SK-N-MC (cell line): Measurements from ENCODE around the gene DERA.

Experiments
- DNase-seq: peaks from one replicate; pipeline ENCODE4 v3.0.0-alpha.2; 2011; ENCODE audit warnings: low read depth, low spot score
- H3K27ac ChIP-seq: fragments of 200-600 bp; sonication (generic); 2 replicates; pipeline ENCODE4 v1.5.1; 2016; ENCODE audit warnings: mixed run types
- H3K36me3 ChIP-seq: fragments of 200-600 bp; sonication (generic); 2 replicates; pipeline ENCODE4 v1.6.1; 2017; ENCODE audit warnings: antibody characterized with exemption, low read length, mixed read lengths; ENCODE audit not compliant: insufficient read depth
- H3K4me3 ChIP-seq: fragments of 200-600 bp; sonication (generic); 2 replicates; pipeline ENCODE4 v1.5.1; 2016
- H3K9ac ChIP-seq: fragments of 200-600 bp; sonication (generic); 2 replicates; pipeline ENCODE4 v1.8.0; 2017; ENCODE audit warnings: mixed run types, mixed read lengths; ENCODE audit not compliant: insufficient read length
- H3K9me3 ChIP-seq: fragments of 200-600 bp; sonication (generic); 2 replicates; pipeline ENCODE4 v1.6.1; 2017; ENCODE audit warnings: low read depth, mild to moderate bottlenecking, antibody characterized with exemption, low read length, moderate library complexity, mixed read lengths
- EZH2 ChIP-seq: fragments of 200-600 bp; sonication (generic); IDR thresholded peaks from one replicate; pipeline ENCODE4 v1.6.1; 2017; ENCODE audit warnings: antibody characterized with exemption
- FOXP2 ChIP-seq: optimal IDR thresholded peaks from 2 replicates; pipeline ENCODE3; 2011; ENCODE audit warnings: mild to moderate bottlenecking, moderate library complexity; ENCODE audit not compliant: insufficient read depth; ENCODE audit errors: extremely low read length, control extremely low read depth
- POLR2AphosphoS5 ChIP-seq: IDR thresholded peaks from 2 replicates; pipeline ENCODE4 v1.6.1; 2012; ENCODE audit warnings: mild to moderate bottlenecking, low read depth, low read length, borderline replicate concordance

DERA gene

DNA sequence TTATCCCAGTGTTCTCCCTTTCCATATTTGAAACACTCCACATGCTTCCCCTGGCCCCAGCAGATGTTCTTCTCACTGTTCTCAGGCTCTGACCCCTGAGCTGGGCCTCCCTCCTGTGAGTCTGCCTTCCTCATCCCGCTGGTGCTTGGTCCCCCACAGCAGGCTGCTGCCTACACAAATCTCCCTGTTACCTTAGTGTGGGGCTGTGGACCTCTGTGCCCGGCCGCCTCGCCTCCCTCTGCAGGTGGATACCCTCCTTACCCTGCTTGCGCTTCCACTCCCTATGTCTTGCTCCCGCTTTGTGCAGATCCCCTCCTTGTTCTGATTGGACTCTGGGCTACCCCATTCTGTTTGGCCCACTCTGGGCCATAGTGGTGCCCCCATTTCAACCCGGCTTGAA lies 6.9 kb downstream of the DERA start:
- no peak overlapping the region for H3K27ac ChIP-seq
- no peaks in the 10 kb centered on the region for H3K9me3 ChIP-seq
- DNase-seq = no peak
- no peak overlapping the region for H3K9ac ChIP-seq
- no peaks in the 10 kb centered on the region for H3K36me3 ChIP-seq
- H3K4me3 ChIP-seq = no peak overlapping the region
- no peak for TF ChIP-seq FOXP2
- TF ChIP-seq POLR2AphosphoS5 = no peak
- no peak for TF ChIP-seq EZH2

DNA sequence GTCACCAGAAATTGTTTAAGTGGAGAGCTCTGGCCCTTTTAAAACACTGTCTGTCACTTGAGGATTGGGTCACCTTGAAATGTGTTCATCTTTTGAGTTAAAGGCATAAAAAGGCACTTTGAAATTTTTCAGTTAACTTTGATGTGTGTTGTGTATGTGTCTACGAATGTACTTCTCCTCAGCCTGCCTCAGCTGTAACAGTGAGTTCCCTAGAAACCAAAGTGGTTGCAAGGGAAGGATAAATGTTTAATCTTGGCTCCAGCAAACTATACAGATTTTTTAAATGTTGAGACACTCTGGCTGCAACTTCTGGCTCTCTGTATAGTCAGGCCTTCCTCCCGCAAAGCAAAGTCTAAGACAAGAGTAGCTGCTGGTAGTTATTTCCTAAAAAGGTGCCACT lies 8.3 kb downstream of the DERA start:
- H3K9me3 ChIP-seq = no peaks in the 10 kb centered on the region
- TF ChIP-seq POLR2AphosphoS5 = no peak
- no peak for TF ChIP-seq EZH2
- TF ChIP-seq FOXP2 = no peak
- H3K9ac ChIP-seq = no peak overlapping the region
- no peak for DNase-seq
- no peak overlapping the region for H3K4me3 ChIP-seq
- no peaks in the 10 kb centered on the region for H3K36me3 ChIP-seq
- no peak overlapping the region for H3K27ac ChIP-seq

DNA sequence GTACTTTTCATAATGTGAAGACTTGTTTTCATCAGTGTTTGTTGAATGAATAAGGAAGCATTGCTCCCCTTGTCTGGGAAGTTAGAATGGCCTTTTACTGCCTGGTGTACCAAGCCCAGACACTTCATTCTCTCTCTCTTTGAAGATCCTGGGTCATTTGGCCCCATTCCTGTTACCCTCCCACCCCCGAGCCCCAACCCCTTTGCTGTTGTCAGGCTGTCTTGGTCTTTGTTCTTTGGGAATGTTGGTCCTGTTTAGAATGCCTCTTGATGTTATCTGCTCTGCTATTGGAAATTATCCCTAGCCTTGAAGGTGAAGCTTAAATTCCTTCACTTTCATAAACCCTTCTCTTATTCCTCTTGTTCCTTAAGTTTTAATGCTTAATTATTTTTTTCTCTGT lies 13.8 kb downstream of the DERA start:
- DNase-seq = no peak
- no peak overlapping the region for H3K9ac ChIP-seq
- no peaks in the 10 kb centered on the region for H3K9me3 ChIP-seq
- no peaks in the 10 kb centered on the region for H3K36me3 ChIP-seq
- H3K4me3 ChIP-seq = no peak overlapping the region
- H3K27ac ChIP-seq = no peak overlapping the region
- TF ChIP-seq EZH2 = no peak
- TF ChIP-seq FOXP2 = no peak
- TF ChIP-seq POLR2AphosphoS5 = no peak

DNA sequence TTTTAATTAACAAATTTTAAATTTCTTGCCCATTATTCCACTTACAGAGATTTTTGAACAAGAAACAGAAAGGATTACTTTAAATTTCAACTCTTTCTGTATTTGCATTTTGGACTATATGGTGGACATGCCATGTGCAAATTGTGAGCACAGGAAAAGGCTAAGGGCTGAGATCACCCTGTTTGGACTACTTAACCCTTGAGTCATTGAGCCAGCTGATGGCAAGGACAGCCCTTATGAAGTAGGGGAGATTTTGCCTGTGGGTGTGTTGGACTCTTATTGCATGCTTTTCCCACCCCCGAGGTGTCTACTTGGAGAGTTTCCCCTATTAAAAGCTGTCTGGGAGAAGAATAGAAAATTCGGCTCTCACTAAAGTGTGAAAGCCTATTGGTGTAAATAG lies 17.2 kb downstream of the DERA start:
- TF ChIP-seq EZH2 = no peak
- no peak for TF ChIP-seq FOXP2
- no peak for TF ChIP-seq POLR2AphosphoS5
- no peaks in the 10 kb centered on the region for H3K9me3 ChIP-seq
- no peak for DNase-seq
- H3K4me3 ChIP-seq = no peak overlapping the region
- no peak overlapping the region for H3K27ac ChIP-seq
- no peak overlapping the region for H3K9ac ChIP-seq
- H3K36me3 ChIP-seq = no peaks in the 10 kb centered on the region

DNA sequence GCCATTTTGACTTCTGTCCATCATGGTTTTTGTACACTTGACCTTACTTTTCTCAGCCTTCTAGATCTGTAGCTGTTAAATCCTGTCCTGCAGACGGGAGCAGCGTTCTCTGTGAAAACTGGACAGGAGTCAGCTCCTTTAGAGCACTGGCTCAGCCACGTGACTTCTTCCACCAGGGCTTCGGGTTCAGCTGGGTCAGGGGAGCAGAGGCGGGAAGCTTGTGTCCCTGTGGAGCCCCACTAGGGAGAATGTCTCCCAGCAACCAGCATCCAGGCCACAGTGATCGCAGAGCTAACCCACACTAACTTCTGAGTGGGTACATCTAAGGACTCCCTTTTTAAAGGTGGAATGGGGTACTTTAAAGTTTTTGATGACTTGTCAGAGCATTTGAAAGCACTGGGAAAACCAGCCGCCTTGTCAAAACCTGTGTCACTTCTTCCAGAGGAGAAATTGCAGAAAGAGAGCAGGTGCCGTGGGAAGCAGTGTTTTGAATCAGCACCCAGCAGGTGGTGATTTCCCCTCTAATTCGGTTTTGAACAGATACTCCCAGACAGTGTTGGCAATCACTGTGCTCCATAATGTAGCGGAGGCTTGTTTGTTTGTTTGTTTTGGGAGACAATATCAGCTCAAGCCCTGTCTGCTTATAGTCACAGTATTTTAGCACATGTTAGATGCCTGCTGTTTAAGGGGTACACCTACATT lies 17.9 kb downstream of the DERA start:
- Histone ChIP-seq H3K27ac (no peak overlapping the region), H3K36me3 (no peaks in the 10 kb centered on the region), H3K4me3 (no peak overlapping the region), H3K9ac (no peak overlapping the region), H3K9me3 (no peaks in the 10 kb centered on the region)
- TF ChIP-seq POLR2AphosphoS5 = no peak
- no peak for TF ChIP-seq FOXP2
- no peak for DNase-seq

DNA sequence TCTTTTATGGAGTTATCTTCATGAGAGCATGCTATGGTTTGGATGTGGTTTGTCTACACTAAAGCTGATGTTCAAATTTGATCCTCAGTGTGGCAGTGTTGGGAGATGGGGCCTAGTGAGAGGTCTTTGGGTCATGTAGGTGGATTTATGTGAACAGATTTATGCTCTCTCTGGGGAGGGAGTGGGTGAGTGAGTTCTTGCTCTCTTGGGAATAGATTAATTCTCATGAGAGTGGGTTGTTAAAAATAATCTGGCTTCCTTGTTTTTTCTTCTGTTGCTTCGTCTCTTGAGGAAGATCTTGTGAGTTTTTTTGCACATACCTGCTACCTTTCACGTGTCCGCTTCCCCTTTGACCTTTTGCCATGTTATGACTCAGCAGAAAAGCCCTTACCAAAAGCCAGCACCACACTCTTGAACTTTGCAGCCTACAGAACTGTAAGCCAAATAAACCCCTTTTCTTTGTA lies 20.5 kb downstream of the DERA start:
- Histone ChIP-seq H3K27ac (no peak overlapping the region), H3K4me3 (no peak overlapping the region), H3K9me3 (no peaks in the 10 kb centered on the region), H3K36me3 (no peaks in the 10 kb centered on the region), H3K9ac (no peak overlapping the region)
- DNase-seq = no peak
- no peak for TF ChIP-seq FOXP2
- no peak for TF ChIP-seq EZH2
- no peak for TF ChIP-seq POLR2AphosphoS5

DNA sequence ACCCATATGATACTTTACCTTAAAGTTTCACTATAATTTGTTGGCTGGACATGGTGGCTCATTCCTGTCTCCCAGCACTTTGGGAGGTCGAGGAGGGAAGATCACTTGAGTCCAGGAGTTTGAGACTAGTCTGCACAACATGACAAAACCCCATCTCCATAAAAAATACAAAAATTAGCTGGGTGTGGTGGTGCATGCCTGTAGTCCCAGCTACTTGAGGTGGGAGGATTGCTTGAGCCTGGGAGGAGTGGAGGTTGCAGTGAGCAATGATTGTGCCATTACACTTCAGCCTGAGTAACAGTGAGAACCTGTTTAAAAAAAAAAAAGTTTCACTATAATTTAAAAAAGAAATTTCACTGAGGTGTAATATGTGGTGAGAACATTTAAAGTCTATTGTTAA lies 21.2 kb downstream of the DERA start:
- DNase-seq = no peak
- Histone ChIP-seq H3K9me3 (no peaks in the 10 kb centered on the region), H3K36me3 (no peaks in the 10 kb centered on the region), H3K27ac (no peak overlapping the region), H3K9ac (no peak overlapping the region), H3K4me3 (no peak overlapping the region)
- TF ChIP-seq FOXP2 = no peak
- TF ChIP-seq EZH2 = no peak
- TF ChIP-seq POLR2AphosphoS5 = no peak

DNA sequence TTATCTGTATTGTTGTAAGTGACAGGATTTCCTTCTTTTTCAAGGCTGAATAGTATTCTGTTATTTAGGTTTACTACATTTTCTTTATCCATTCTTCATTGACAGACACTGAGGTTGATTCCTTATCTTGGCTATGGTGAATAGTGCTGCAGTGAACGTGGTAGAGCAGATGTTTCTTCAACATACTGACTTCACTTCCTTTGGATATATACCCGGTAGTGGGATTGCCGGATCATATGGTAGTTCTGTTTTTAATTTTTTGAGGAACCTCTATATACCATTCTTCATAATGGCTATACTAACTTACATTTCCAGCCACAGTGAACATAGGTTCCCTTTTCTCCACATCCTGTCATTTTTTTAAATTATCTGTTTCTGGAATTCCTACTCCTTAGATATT lies 21.8 kb downstream of the DERA start:
- Histone ChIP-seq H3K36me3 (no peaks in the 10 kb centered on the region), H3K9me3 (no peaks in the 10 kb centered on the region), H3K9ac (no peak overlapping the region), H3K27ac (no peak overlapping the region), H3K4me3 (no peak overlapping the region)
- DNase-seq = no peak
- TF ChIP-seq FOXP2 (no peak), POLR2AphosphoS5 (no peak), EZH2 (no peak)

DNA sequence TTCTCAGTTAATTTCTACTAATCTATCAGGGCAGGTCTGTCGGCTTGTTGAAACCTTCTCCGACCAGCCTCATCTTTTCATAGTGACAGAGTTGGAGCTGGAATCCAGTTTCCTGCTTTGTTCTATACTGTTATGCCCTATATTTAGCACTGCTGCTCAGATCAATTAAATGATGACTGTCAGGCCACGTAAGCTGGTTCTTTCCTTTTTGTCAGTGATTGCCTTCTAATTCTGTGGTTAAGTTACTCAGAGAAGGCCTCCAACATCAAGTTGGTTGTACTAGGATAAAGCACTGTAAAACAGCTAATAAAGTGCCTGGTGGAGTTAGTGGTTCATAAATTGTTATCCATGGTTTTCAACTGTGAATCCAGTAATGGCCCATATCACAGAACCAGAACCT lies 22.6 kb downstream of the DERA start:
- DNase-seq = no peak
- Histone ChIP-seq H3K9ac (no peak overlapping the region), H3K9me3 (no peaks in the 10 kb centered on the region), H3K4me3 (no peak overlapping the region), H3K27ac (no peak overlapping the region), H3K36me3 (no peaks in the 10 kb centered on the region)
- TF ChIP-seq POLR2AphosphoS5 = no peak
- TF ChIP-seq FOXP2 = no peak
- no peak for TF ChIP-seq EZH2
